HPDE6-E6E7 (cell line): ENCODE results near the gene GMPR2.
"Not testable (repeated sequence)": the region's sequence is repeated elsewhere in the genome, so short reads cannot be mapped to it uniquely, and the experiment has no call there.

Source experiments
- DNase-seq: peaks from one replicate; pipeline ENCODE4 v3.0.0; 2011; ENCODE audit warnings: missing footprints; ENCODE audit errors: extremely low spot score

Gene GMPR2

GRCh38 chr14:24231263-24232120, 1.2 kb upstream of the GMPR2 start:
- no peak for DNase-seq

GRCh38 chr14:24232121-24232644, 546 bp upstream of the GMPR2 start, which contains the start of gene NEDD8:
Gene NEDD8, minus strand, starts transcription at chr14:24232367. Its CDS starts 100 bp downstream, at chr14:24232267.
- peak; percentile 95 for DNase-seq

- no peak for DNase-seq
Measured at GRCh38 chr14:24233538-24233866, 773 bp downstream of the GMPR2 start.

- DNase-seq = no peak
Measured at GRCh38 chr14:24234095-24235005, 1.6 kb downstream of the GMPR2 start.

GRCh38 chr14:24235804-24236688, 3.3 kb downstream of the GMPR2 start:
- DNase-seq = no peak

GRCh38 chr14:24236689-24237462, 4.1 kb downstream of the GMPR2 start:
- DNase-seq = no peak

GRCh38 chr14:24237463-24237955, 4.8 kb downstream of the GMPR2 start:
- DNase-seq = no peak

- DNase-seq = peak; percentile 49
Measured at GRCh38 chr14:24238123-24238522, 5.4 kb downstream of the GMPR2 start.

- no peak for DNase-seq
Measured at GRCh38 chr14:24238527-24239037, 5.9 kb downstream of the GMPR2 start.

- DNase-seq = no peak
Measured at GRCh38 chr14:24240110-24240918, 7.6 kb downstream of the GMPR2 start.

- DNase-seq = peak; percentile 96
Measured at GRCh38 chr14:24241829-24242443, 9.2 kb downstream of the GMPR2 start.

GRCh38 chr14:24243336-24243836, 10.7 kb downstream of the GMPR2 start:
- DNase-seq = no peak

- not testable (repeated sequence) for DNase-seq
Measured at GRCh38 chr14:24245350-24245749, 12.6 kb downstream of the GMPR2 start.

GRCh38 chr14:24246765-24247212, 14.1 kb downstream of the GMPR2 start:
- no peak for DNase-seq

- no peak for DNase-seq
Measured at GRCh38 chr14:24247422-24247821, 14.7 kb downstream of the GMPR2 start.

GRCh38 chr14:24249230-24250021, 16.7 kb downstream of the GMPR2 start:
- no peak for DNase-seq

- DNase-seq = no peak
Measured at GRCh38 chr14:24250354-24250753, 17.6 kb downstream of the GMPR2 start.

- no peak for DNase-seq
Measured at GRCh38 chr14:24251880-24252288, 19.2 kb downstream of the GMPR2 start.
